T-cell (primary cell): ENCODE data around the gene PKDREJ. TPM values are rescaled to one million over a fixed set of nuclear protein-coding genes. Genes with fewer than 3 reads are reported as not detected.

Source experiments
- ATAC-seq, 4 experiments: fragments of 200-7000 bp in 3 of 4; fragments of 150-1000 bp in 1 of 4; cut with Tn5 transposase; replicated peaks in 1 of 4; 1 replicate in 3 of 4; 2 replicates in 1 of 4; pipeline ENCODE4 v1.10.0; 2021; ENCODE audit warnings: moderate library complexity in 3 of 4, mild to moderate bottlenecking in 2 of 4, moderate number of reproducible peaks in 1 of 4
- CTCF ChIA-PET, 2 donors: fragments of 300-600 bp; sonication (Branson Sonifier 250); formaldehyde crosslinking; loops; one replicate each; lab custom pipeline; 2022; ENCODE audit warnings: antibody characterized with exemption in 2 of 2; lab: Charles Lee
- POLR2A ChIA-PET, 2 donors: fragments of 300-600 bp; sonication (Branson Sonifier 250); formaldehyde crosslinking; loops; one replicate each; lab custom pipeline; 2022; ENCODE audit warnings: antibody characterized with exemption in 2 of 2; lab: Charles Lee
- DNase-seq, 35 experiments: peaks; one replicate each; pipeline versions ENCODE4 v3.0.0 to v3.0.0-alpha.2; 2013 to 2023
- H3K27ac ChIP-seq: one replicate; pipeline ENCODE4 v1.5.1; 2013; ENCODE audit warnings: low read length
- H3K27me3 ChIP-seq, 2 experiments: replicated peaks in 1 of 2; 1 replicate in 1 of 2; 2 replicates in 1 of 2; pipeline versions ENCODE4 v1.6.1 to v1.7.0; 2013; ENCODE audit warnings: low read length in 1 of 2, mixed read lengths in 1 of 2; ENCODE audit not compliant: control insufficient read depth in 2 of 2, insufficient read depth in 2 of 2; ENCODE audit errors: extremely low read depth in 1 of 2
- H3K36me3 ChIP-seq, 2 donors: 1 replicate in 1 of 2; 2 replicates in 1 of 2; pipeline versions ENCODE4 v1.6.1 to v1.7.0; 2013; ENCODE audit warnings: low read length in 1 of 2; ENCODE audit not compliant: control insufficient read depth in 2 of 2, insufficient read depth in 1 of 2; ENCODE audit errors: extremely low read depth in 1 of 2
- H3K4me1 ChIP-seq, 2 experiments: 1 replicate in 1 of 2; 2 replicates in 1 of 2; pipeline versions ENCODE4 v1.6.1 to v1.7.0; 2013; ENCODE audit warnings: low read length in 2 of 2, mixed read lengths in 1 of 2; ENCODE audit not compliant: insufficient read depth in 2 of 2, control insufficient read depth in 1 of 2; ENCODE audit errors: extremely low read depth in 1 of 2
- H3K4me3 ChIP-seq, 2 donors: 1 replicate in 1 of 2; 2 replicates in 1 of 2; pipeline versions ENCODE4 v1.5.1 to v1.7.0; 2013; ENCODE audit warnings: mild to moderate bottlenecking in 2 of 2, low read length in 1 of 2, moderate library complexity in 1 of 2; ENCODE audit not compliant: control insufficient read depth in 1 of 2; ENCODE audit errors: extremely low read depth in 1 of 2
- H3K9me3 ChIP-seq: 2 replicates; pipeline ENCODE4 v1.7.0; 2013
- H3K27ac Mint-ChIP-seq, 2 donors: one replicate each; pipeline ENCODE4 v1.8.0; 2020 to 2021; ENCODE audit warnings: mild to moderate bottlenecking in 2 of 2, mixed read lengths in 2 of 2
- H3K27me3 Mint-ChIP-seq, 2 donors: one replicate each; pipeline ENCODE4 v1.8.0; 2021 to 2022; ENCODE audit warnings: mixed read lengths in 2 of 2
- H3K36me3 Mint-ChIP-seq: one replicate; pipeline ENCODE4 v1.8.0; 2021; ENCODE audit warnings: mixed read lengths
- H3K4me1 Mint-ChIP-seq, 3 donors: one replicate each; pipeline ENCODE4 v1.8.0; 2020 to 2022; ENCODE audit warnings: mixed read lengths in 3 of 3, mild to moderate bottlenecking in 1 of 3
- H3K4me3 Mint-ChIP-seq, 3 donors: one replicate each; pipeline ENCODE4 v1.8.0; 2020 to 2022; ENCODE audit warnings: mild to moderate bottlenecking in 3 of 3, mixed read lengths in 3 of 3, moderate library complexity in 3 of 3
- H3K9me3 Mint-ChIP-seq, 3 donors: one replicate each; pipeline ENCODE4 v1.8.0; 2020 to 2022; ENCODE audit warnings: mixed read lengths in 3 of 3
- WGBS: methylation state at CpG from one replicate; pipeline ENCODE4 v1.1.5; 2013; ENCODE audit warnings: missing lambda C conversion rate; ENCODE audit not compliant: insufficient coverage; 5-methylcytosine and 5-hydroxymethylcytosine counted together
- total RNA-seq, 35 experiments: library from RNA in 6 of 35; stranded (reverse) in 6 of 35; fragments of 120-200 nt in 1 of 35; gene quantifications; one replicate each; pipeline versions ENCODE4 v1.2.1 to v1.2.4 and lab custom pipeline; 2013 to 2026

PKDREJ gene
- total RNA-seq, 5 donors from 2014 or later (not counting 1 experiment from before 2014, with no cell fraction given) = not detected

DNA sequence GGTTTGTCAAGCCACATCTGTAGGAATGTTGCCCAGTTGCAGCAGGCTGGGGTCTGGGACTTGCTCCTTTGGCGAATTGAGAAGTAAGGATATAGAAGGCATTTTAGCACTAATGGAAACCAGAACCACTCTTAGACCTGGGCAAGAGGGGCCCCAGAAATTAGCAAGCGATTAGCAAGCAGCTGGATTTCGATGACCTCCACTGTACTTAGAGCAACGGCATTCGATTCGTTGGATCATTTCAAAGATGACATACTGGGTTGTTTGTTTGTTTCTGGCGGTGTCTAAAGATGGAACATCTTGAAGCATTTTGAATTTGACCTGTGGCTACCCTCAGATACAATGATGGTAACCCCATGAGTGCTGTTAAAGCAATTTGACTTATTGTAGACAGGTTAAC, 11.9 kb downstream of the PKDREJ start:
- Mint-ChIP-seq H3K4me1 (peaks cover 25 to 29% (median 28%) of the 10 kb centered on the region in 3 donors), H3K36me3 (no peaks in the 10 kb centered on the region), H3K9me3 (no peaks in the 10 kb centered on the region), H3K27me3 (no peaks in the 10 kb centered on the region), H3K4me3 (peak overlapping the region; percentile 81 to 84 (median 83)), H3K27ac (peak overlapping the region; percentile 86 to 87)
- ATAC-seq = no peak
- DNase-seq = no peak
- POLR2A ChIA-PET = interaction anchor here in 1 of 2 donors (1.0 kb wide), 1 partner anchor 17 kb away, joined by 11 read pairs; the partner anchor contains the start of gene TTC38
- no peak overlapping the region for H3K27ac ChIP-seq
- no peaks in the 10 kb centered on the region for H3K27me3 ChIP-seq
- 86% methylated on average over 6 of the region's 7 CpGs for WGBS
- peaks cover 2 to 26% of the 10 kb centered on the region in 2 experiments for H3K4me1 ChIP-seq
- H3K9me3 ChIP-seq = no peaks in the 10 kb centered on the region
- peaks cover 0 to 3% of the 10 kb centered on the region in 2 donors for H3K36me3 ChIP-seq
- H3K4me3 ChIP-seq = peak overlapping the region; percentile 76 to 80
- CTCF ChIA-PET = no interaction called here

DNA sequence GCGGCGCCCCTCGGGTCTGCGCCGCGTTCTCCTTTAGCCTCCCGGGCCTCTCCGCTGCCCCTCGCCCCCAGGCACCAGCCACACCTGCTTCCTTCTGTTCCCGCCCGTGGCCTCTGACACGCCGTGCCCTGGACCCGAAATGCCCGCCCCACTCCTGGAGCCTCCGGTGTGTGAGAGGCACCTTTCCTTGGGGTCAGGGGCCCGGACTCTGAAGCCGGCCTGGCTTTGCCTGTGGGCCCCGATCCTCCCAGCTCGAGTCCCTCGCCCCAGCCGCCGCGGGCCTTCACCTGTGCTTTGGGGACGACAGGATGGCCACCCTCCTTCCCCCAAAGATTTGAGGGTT, 12.4 kb downstream of the PKDREJ start:
- Mint-ChIP-seq H3K27ac (peak overlapping the region; percentile 86 to 87), H3K4me3 (peak overlapping the region; percentile 81 to 84 (median 83)), H3K36me3 (no peaks in the 10 kb centered on the region), H3K27me3 (no peaks in the 10 kb centered on the region), H3K9me3 (no peaks in the 10 kb centered on the region), H3K4me1 (peaks cover 25 to 34% (median 29%) of the 10 kb centered on the region in 3 donors)
- DNase-seq (peak in 2 of 35 experiments; percentile 14 to 16), ATAC-seq (peak in 3 of 4 experiments; percentile 1 to 3 (median 2))
- 25% methylated on average over 25 of the region's 25 CpGs for WGBS
- Histone ChIP-seq H3K36me3 (peaks cover 0 to 6% of the 10 kb centered on the region in 2 donors), H3K9me3 (no peaks in the 10 kb centered on the region), H3K27ac (peak overlapping the region; percentile 52), H3K4me1 (peaks cover 2 to 26% of the 10 kb centered on the region in 2 experiments), H3K27me3 (no peaks in the 10 kb centered on the region), H3K4me3 (peak overlapping the region; percentile 76 to 80)
- CTCF ChIA-PET = interaction anchor here in 1 of 2 donors (1.0 kb wide), 1 partner anchor 17 kb away, joined by 3 read pairs; the partner anchor contains the start of gene TTC38
- POLR2A ChIA-PET = interaction anchor here in 1 of 2 donors (1.0 kb wide), 1 partner anchor 18 kb away, joined by 11 read pairs; the partner anchor contains the start of gene TTC38

DNA sequence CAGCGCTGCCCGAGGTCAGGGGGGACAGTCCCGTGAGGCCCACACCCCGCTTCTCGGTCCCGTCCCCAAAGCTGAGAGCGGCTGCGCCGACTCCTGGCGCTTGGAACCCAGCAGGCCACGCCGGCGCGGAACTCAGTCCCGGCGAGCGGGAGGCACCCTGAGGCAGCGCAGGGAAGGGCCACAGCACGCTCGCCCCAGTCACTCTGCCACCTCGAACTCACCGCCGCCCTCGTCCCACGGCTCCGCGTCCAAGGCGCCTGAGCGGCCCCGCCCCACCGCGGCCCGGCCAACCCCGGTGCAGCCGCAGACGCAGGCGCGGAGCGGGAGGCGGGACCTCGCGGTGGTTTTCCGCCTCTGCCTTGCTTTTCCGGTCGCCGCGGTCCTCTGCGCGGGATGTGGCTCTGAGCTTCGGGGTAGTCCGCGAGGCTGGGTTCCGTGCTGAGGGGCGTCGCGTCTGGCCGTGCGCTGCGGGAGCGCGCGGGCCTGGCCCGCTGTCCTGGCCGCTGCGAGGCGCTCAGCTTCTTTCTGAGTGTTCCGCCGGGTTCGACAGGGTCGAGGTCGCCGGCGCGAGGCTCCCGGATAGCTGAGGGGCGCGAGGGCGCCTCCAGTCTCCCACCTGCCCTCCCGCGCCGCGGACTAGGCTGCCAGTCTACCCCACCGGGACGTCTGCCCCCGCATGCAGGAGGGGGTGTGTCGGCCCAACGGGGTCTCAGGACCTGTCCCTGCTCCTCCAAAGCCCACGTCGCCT, 12.9 kb downstream of the PKDREJ start, which contains the start of gene CDPF1:
TSS of gene CDPF1 (minus strand) at position 259 of the 748 bp plus-strand sequence. CDS start 2,009 bp downstream, outside the sequence.
- H3K27ac Mint-ChIP-seq = peak within 1 kb of the TSS; percentile 86 to 87
- CTCF ChIA-PET = interaction anchor here in 1 of 2 donors (1.0 kb wide), 1 partner anchor 17 kb away, joined by 3 read pairs; the partner anchor contains the start of gene TTC38
- Histone ChIP-seq H3K27me3 (no peaks in the 10 kb centered on the region), H3K9me3 (no peaks in the 10 kb centered on the region), H3K4me1 (peaks cover 2 to 26% of the 10 kb centered on the region in 2 experiments), H3K4me3 (peak within 1 kb of the TSS; percentile 76 to 80), H3K27ac (peak within 1 kb of the TSS; percentile 52), H3K36me3 (peaks cover 0 to 7% of the 10 kb centered on the region in 2 donors)
- POLR2A ChIA-PET = interaction anchor here in 1 of 2 donors (1.0 kb wide), 1 partner anchor 18 kb away, joined by 11 read pairs; the partner anchor contains the start of gene TTC38
- under 1% methylated on average over 87 of the region's 89 CpGs for WGBS
- H3K36me3 Mint-ChIP-seq = no peaks in the 10 kb centered on the region
- no peaks in the 10 kb centered on the region for H3K27me3 Mint-ChIP-seq
- no peaks in the 10 kb centered on the region for H3K9me3 Mint-ChIP-seq
- H3K4me3 Mint-ChIP-seq = peak within 1 kb of the TSS; percentile 81 to 84 (median 83)
- ATAC-seq = peak; percentile 94 to 96 (median 96)
- DNase-seq = peak; percentile 76 to 95 (median 86)
- peaks cover 25 to 36% (median 29%) of the 10 kb centered on the region in 3 donors for H3K4me1 Mint-ChIP-seq

DNA sequence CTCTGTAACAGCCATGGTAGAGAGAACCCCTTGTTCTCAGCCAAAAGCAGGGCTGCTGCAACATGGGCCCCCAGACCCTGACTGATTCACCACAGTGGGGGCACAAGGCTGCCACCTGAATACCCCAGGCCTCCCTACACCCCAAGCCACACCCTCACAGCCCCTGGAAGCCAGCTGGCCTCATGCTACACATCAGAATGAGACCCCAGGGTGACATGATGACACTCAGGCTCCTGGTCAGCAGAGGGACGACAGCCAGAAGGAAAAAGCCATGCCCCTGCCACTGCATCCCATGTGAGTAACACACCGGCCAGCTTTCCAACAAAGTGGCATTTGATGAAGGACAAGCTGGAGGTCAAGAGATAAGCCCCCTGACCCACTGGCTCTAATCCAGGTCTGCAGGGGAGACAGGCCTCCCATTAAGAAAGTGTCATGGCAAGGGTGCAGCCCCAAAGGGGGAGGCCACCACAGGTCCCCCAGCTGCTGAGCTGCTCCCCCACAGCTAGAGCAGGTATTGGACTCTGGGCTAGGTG, 15.6 kb downstream of the PKDREJ start:
- DNase-seq = no peak
- Histone ChIP-seq H3K9me3 (no peaks in the 10 kb centered on the region), H3K4me1 (peaks cover 2 to 26% of the 10 kb centered on the region in 2 experiments), H3K36me3 (peaks cover 6 to 26% of the 10 kb centered on the region in 2 donors), H3K27me3 (no peaks in the 10 kb centered on the region), H3K27ac (no peak overlapping the region), H3K4me3 (no peak overlapping the region)
- no peaks in the 10 kb centered on the region for H3K9me3 Mint-ChIP-seq
- ChIA-PET CTCF (no interaction called here), POLR2A (no interaction called here)
- no peaks in the 10 kb centered on the region for H3K27me3 Mint-ChIP-seq
- peaks cover 24 to 36% (median 24%) of the 10 kb centered on the region in 3 donors for H3K4me1 Mint-ChIP-seq
- H3K27ac Mint-ChIP-seq = no peak overlapping the region
- ATAC-seq = no peak
- WGBS = 100% methylated on average over 2 of the region's 2 CpGs
- no peak overlapping the region for H3K4me3 Mint-ChIP-seq
- H3K36me3 Mint-ChIP-seq = peaks cover 9% of the 10 kb centered on the region

DNA sequence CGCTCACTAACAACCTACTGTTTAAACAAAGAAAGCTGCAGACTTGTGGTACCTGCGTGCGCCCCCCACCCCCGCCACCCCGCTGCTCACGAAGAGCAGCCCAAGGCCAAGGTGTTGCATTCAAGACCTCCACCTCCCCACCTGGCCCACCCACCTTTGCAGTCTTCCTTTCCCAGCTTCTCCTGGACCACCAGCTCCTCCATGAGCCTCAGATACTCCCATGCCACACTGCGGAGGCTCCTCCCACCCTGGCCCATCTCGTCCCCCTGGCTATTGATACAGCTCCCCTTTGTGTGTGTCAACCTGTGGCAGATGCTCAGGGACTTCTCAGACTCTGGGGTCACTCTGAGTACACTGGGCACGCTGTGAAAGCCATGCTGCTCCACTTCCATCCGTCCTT, 17.0 kb downstream of the PKDREJ start:
- peaks cover 13 to 28% (median 14%) of the 10 kb centered on the region in 3 donors for H3K4me1 Mint-ChIP-seq
- ATAC-seq (no peak), DNase-seq (no peak)
- H3K36me3 Mint-ChIP-seq = peaks cover 9% of the 10 kb centered on the region
- H3K9me3 Mint-ChIP-seq = no peaks in the 10 kb centered on the region
- 97% methylated on average over 8 of the region's 10 CpGs for WGBS
- H3K27me3 Mint-ChIP-seq = no peaks in the 10 kb centered on the region
- ChIA-PET CTCF (no interaction called here), POLR2A (no interaction called here)
- H3K4me3 Mint-ChIP-seq = no peak overlapping the region
- Histone ChIP-seq H3K27me3 (no peaks in the 10 kb centered on the region), H3K27ac (no peak overlapping the region), H3K36me3 (peaks cover 6 to 26% of the 10 kb centered on the region in 2 donors), H3K9me3 (no peaks in the 10 kb centered on the region), H3K4me1 (peaks cover under 1 to 24% of the 10 kb centered on the region in 2 experiments), H3K4me3 (no peak overlapping the region)
- no peak overlapping the region for H3K27ac Mint-ChIP-seq

DNA sequence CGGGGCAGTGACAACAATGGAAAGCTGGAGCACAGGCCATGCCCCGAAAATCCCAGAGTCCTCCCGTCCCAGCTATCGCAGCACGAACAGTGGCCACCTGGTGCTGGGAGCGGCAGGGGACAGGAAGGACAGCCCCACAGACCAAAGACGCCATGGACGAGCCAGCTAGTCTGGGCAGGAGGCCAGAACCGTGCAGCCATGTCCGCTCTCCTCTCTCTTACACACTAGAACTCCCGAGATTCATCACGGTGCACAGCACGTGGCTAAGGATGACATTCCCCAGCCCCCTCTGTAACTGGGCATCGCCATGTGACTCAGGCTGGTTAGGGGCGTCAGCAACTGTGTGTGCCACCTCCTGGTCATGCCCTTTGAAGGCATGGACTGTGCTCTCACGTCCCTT, 17.6 kb downstream of the PKDREJ start:
- Mint-ChIP-seq H3K27me3 (no peaks in the 10 kb centered on the region), H3K9me3 (no peaks in the 10 kb centered on the region), H3K4me3 (no peak overlapping the region), H3K36me3 (peaks cover 9% of the 10 kb centered on the region), H3K27ac (no peak overlapping the region), H3K4me1 (peaks cover 15 to 23% (median 17%) of the 10 kb centered on the region in 3 donors)
- no peak for DNase-seq
- peaks cover 2 to 22% of the 10 kb centered on the region in 2 experiments for H3K4me1 ChIP-seq
- ATAC-seq = no peak
- no peak overlapping the region for H3K27ac ChIP-seq
- CTCF ChIA-PET = no interaction called here
- POLR2A ChIA-PET = no interaction called here
- 96% methylated on average over 13 of the region's 16 CpGs for WGBS
- H3K4me3 ChIP-seq = no peak overlapping the region
- no peaks in the 10 kb centered on the region for H3K9me3 ChIP-seq
- no peaks in the 10 kb centered on the region for H3K27me3 ChIP-seq
- H3K36me3 ChIP-seq = peaks cover 6 to 26% of the 10 kb centered on the region in 2 donors
